K562 (cell line): ENCODE data around the gene ZSWIM4. TPM values are rescaled to one million over a fixed set of nuclear protein-coding genes. Genes with fewer than 3 reads are reported as not detected.

ENCODE experiments used
- ATAC-seq: fragments of 200-7000 bp; cut with Tn5 transposase; 3 replicates; pipeline ENCODE4 v1.9.1; 2020; ENCODE audit warnings: moderate library complexity
- BruUV-seq: library from RNA; stranded (reverse); fragments of 400-500 nt; replicated peaks from 2 replicates; lab custom pipeline; 2021; lab: Mats Ljungman, UMichigan
- CTCF ChIA-PET: fragments of 300-600 bp; formaldehyde crosslinking; extraction: SDS; loops from one replicate; lab custom pipeline; 2021; ENCODE audit warnings: low intra/inter-chr PET ratio; lab: Yijun Ruan, JAX
- POLR2A ChIA-PET: fragments of 300-600, 350-650 bp; sonication (Branson Sonifier 250); formaldehyde crosslinking; extraction: SDS; loops from one replicate; lab custom pipeline; 2021; ENCODE audit warnings: antibody characterized with exemption, inconsistent platforms; lab: Yijun Ruan, JAX
- DNase-seq, 4 experiments: peaks; one replicate each; pipeline versions ENCODE4 v3.0.0 to v3.0.0-alpha.2; 2011 to 2018; ENCODE audit warnings: low spot score in 3 of 4, mixed read lengths in 3 of 4; ENCODE audit errors: extremely low read depth in 1 of 4
- FAIRE-seq: peaks from 2 replicates; lab custom pipeline; 2011; peaks lifted over from hg19 to GRCh38; lab: Jason Lieb, UNC
- H2AFZ ChIP-seq: 2 replicates; pipeline ENCODE4 v1.6.0; 2011; ENCODE audit warnings: low read depth, low read length, control low read depth, inconsistent platforms
- H3K27ac ChIP-seq: fragments of 200-600 bp; 3 replicates; pipeline ENCODE4 v1.8.0; 2011; ENCODE audit warnings: low read depth, mild to moderate bottlenecking, control low read depth, inconsistent platforms, low read length, moderate library complexity, mixed read lengths; ENCODE audit errors: extremely low read depth
- H3K27me3 ChIP-seq, 2 experiments: fragments of 300-600 bp in 1 of 2; 2 replicates in 1 of 2; 3 replicates in 1 of 2; pipeline versions ENCODE4 v1.6.0 to v1.8.0; 2011; ENCODE audit warnings: inconsistent platforms in 2 of 2, low read length in 2 of 2, mild to moderate bottlenecking in 1 of 2, mixed read lengths in 1 of 2, moderate library complexity in 1 of 2; ENCODE audit not compliant: control insufficient read depth in 2 of 2, insufficient read depth in 2 of 2
- H3K36me3 ChIP-seq: fragments of 300-600 bp; 3 replicates; pipeline ENCODE4 v1.8.0; 2011; ENCODE audit warnings: mild to moderate bottlenecking, low read length, inconsistent platforms; ENCODE audit not compliant: control insufficient read depth, insufficient read depth
- H3K4me1 ChIP-seq, 2 experiments: fragments of 200-600 bp in 1 of 2; replicated peaks in 1 of 2; 2 replicates in 1 of 2; 3 replicates in 1 of 2; pipeline versions ENCODE4 v1.5.1 to v1.8.0; 2011; ENCODE audit warnings: inconsistent platforms in 2 of 2, low read length in 2 of 2, mild to moderate bottlenecking in 1 of 2, mixed read lengths in 1 of 2, moderate library complexity in 1 of 2; ENCODE audit not compliant: control insufficient read depth in 2 of 2, insufficient read depth in 2 of 2
- H3K4me2 ChIP-seq: 2 replicates; pipeline ENCODE4 v1.6.1; 2011; ENCODE audit warnings: low read length, control low read depth, inconsistent platforms, mixed read lengths; ENCODE audit not compliant: insufficient read depth
- H3K4me3 ChIP-seq: fragments of 200-600 bp; sonication (generic), shearing (Covaris generic); 2 replicates; pipeline ENCODE4 v1.5.1; 2016; ENCODE audit warnings: control low read depth, inconsistent platforms
- H3K79me2 ChIP-seq: fragments of 200-600 bp; 3 replicates; pipeline ENCODE4 v1.8.0; 2011; ENCODE audit warnings: low read length, inconsistent platforms; ENCODE audit not compliant: control insufficient read depth, insufficient read depth
- H3K9ac ChIP-seq, 2 experiments: 2 replicates each; pipeline versions ENCODE4 v1.6.0 to v1.6.1; 2011; ENCODE audit warnings: low read depth in 2 of 2, low read length in 2 of 2, control low read depth in 1 of 2, inconsistent platforms in 1 of 2, mild to moderate bottlenecking in 1 of 2, mixed read lengths in 1 of 2; ENCODE audit not compliant: insufficient read depth in 1 of 2
- H3K9me1 ChIP-seq: one replicate; pipeline ENCODE4 v1.6.0; 2011; ENCODE audit warnings: inconsistent platforms, mild to moderate bottlenecking, low read length, moderate library complexity; ENCODE audit not compliant: control insufficient read depth, insufficient read depth
- H3K9me3 ChIP-seq: replicated peaks from 2 replicates; pipeline ENCODE4 v1.5.1; 2011; ENCODE audit warnings: low read depth, low read length, inconsistent platforms; ENCODE audit not compliant: control insufficient read depth, insufficient read depth
- H4K20me1 ChIP-seq: replicated peaks from 2 replicates; pipeline ENCODE4 v1.6.1; 2011; ENCODE audit warnings: low read length, inconsistent platforms, mixed read lengths; ENCODE audit not compliant: control insufficient read depth, insufficient read depth
- CEBPG ChIP-seq, 3 experiments: fragments of 200-800 bp in 1 of 3; sonication (Bioruptor generic) in 1 of 3; sonication (generic) in 1 of 3; formaldehyde crosslinking in 1 of 3; IDR thresholded peaks in 2 of 3; conservative IDR thresholded peaks in 1 of 3; 2 replicates each; pipeline versions ENCODE4 v1.6.1 to v1.8.0; 2016 to 2022; ENCODE audit warnings: missing compliant biosample characterization in 2 of 3, missing genetic modification characterization in 2 of 3, mild to moderate bottlenecking in 1 of 3, missing genetic modification reagents in 1 of 3
- ETS2 ChIP-seq: IDR thresholded peaks from 2 replicates; pipeline ENCODE4 v1.6.1; 2016; ENCODE audit warnings: borderline replicate concordance, missing genetic modification characterization, mild to moderate bottlenecking, moderate library complexity, missing compliant biosample characterization; ENCODE audit not compliant: poor library complexity, severe bottlenecking
- ETV1 ChIP-seq: fragments of 450-650 bp; conservative IDR thresholded peaks from 2 replicates; pipeline ENCODE4 v1.6.1; 2016; ENCODE audit warnings: missing genetic modification characterization, control low read depth, low read depth, missing compliant biosample characterization
- HBP1 ChIP-seq: fragments of 450-650 bp; formaldehyde crosslinking; IDR thresholded peaks from 2 replicates; pipeline ENCODE4 v1.4.0; 2022; ENCODE audit warnings: missing genetic modification characterization
- MYBL2 ChIP-seq, 2 experiments: fragments of 450-650 bp in 1 of 2; sonication (generic) in 1 of 2; formaldehyde crosslinking in 1 of 2; IDR thresholded peaks; 2 replicates each; pipeline versions ENCODE4 v1.6.1 to v1.8.1; 2017 to 2022; ENCODE audit warnings: borderline replicate concordance in 1 of 2, inconsistent platforms in 1 of 2, low read depth in 1 of 2, mild to moderate bottlenecking in 1 of 2, missing genetic modification reagents in 1 of 2, moderate library complexity in 1 of 2
- PCBP2 ChIP-seq: fragments of 200-400 bp; formaldehyde crosslinking; IDR thresholded peaks from 2 replicates; pipeline ENCODE4 v1.6.1; 2018; ENCODE audit warnings: low read length, low read depth, mild to moderate bottlenecking, moderate library complexity; ENCODE audit not compliant: poor library complexity, severe bottlenecking
- TCF3 ChIP-seq: sonication (generic); formaldehyde crosslinking; IDR thresholded peaks from 2 replicates; pipeline ENCODE4 v1.4.0; 2020; ENCODE audit warnings: mild to moderate bottlenecking, missing genetic modification reagents
- WGBS: fragments of 100-300 bp; shearing (Covaris generic); methylation state at CpG from one replicate; pipeline ENCODE4 v1.1.6; 2016; ENCODE audit warnings: low coverage, mixed read lengths; ENCODE audit not compliant: insufficient coverage; ENCODE audit errors: missing lambda C conversion rate; 5-methylcytosine and 5-hydroxymethylcytosine counted together
- in situ Hi-C: fragments of 300-500 bp; cut with MboI; formaldehyde crosslinking; loops from 4 replicates; pipeline ENCODE4 v1.15.0; 2018; ENCODE audit warnings: inconsistent platforms, mixed read lengths
- intact Hi-C: fragments of 100-400 bp; cut with micrococcal nuclease; formaldehyde crosslinking; loops from 2 replicates; pipeline ENCODE4 v1.14.2; 2022
- polyA plus RNA-seq, 8 experiments: library from polyadenylated mRNA; depleted of rRNA in 4 of 8; stranded (reverse) in 5 of 8; unstranded in 3 of 8; fragments of >200 nt; fragmentation: Nextera tagmentation in 2 of 8; fragmentation: Illumina TruSeq in 1 of 8; extraction: Ambion mirVana in 2 of 8; extraction: Trizol in 1 of 8; gene quantifications; 2 replicates each; pipeline versions ENCODE4 v1.2.1 to v1.2.3, GENCODE V29; 2011 to 2014; ENCODE audit warnings: inconsistent platforms in 1 of 8, missing spikeins in 1 of 8
- total RNA-seq, 7 experiments: library from RNA; depleted of rRNA in 6 of 7; stranded (reverse); fragments of >200 nt in 6 of 7; fragmentation: Illumina TruSeq in 2 of 7; extraction: Trizol in 2 of 7; gene quantifications; 2 replicates each; pipeline versions ENCODE4 v1.2.1 to v1.2.3, GENCODE V29; 2011 to 2021; ENCODE audit warnings: low replicate concordance in 1 of 7
- TF ChIP-seq, protein P1 (sequence below): sonication (generic); formaldehyde crosslinking; IDR thresholded peaks from 2 replicates; pipeline ENCODE4 v1.8.0; 2023; ENCODE audit warnings: mild to moderate bottlenecking, missing genetic modification reagents
- TF ChIP-seq, protein P2 (sequence below): fragments of 450-650 bp; IDR thresholded peaks from 2 replicates; pipeline ENCODE4 v1.6.1; 2014; ENCODE audit warnings: low read depth, mild to moderate bottlenecking, moderate library complexity, borderline replicate concordance

The ZSWIM4 gene
- total and polyA plus RNA-seq, 9 of the 15 experiments (the other 6 are each of a cell fraction or from before 2014, with no cell fraction given): 0.25 to 3.7 (median 0.79) TPM; not detected in 2

DNA sequence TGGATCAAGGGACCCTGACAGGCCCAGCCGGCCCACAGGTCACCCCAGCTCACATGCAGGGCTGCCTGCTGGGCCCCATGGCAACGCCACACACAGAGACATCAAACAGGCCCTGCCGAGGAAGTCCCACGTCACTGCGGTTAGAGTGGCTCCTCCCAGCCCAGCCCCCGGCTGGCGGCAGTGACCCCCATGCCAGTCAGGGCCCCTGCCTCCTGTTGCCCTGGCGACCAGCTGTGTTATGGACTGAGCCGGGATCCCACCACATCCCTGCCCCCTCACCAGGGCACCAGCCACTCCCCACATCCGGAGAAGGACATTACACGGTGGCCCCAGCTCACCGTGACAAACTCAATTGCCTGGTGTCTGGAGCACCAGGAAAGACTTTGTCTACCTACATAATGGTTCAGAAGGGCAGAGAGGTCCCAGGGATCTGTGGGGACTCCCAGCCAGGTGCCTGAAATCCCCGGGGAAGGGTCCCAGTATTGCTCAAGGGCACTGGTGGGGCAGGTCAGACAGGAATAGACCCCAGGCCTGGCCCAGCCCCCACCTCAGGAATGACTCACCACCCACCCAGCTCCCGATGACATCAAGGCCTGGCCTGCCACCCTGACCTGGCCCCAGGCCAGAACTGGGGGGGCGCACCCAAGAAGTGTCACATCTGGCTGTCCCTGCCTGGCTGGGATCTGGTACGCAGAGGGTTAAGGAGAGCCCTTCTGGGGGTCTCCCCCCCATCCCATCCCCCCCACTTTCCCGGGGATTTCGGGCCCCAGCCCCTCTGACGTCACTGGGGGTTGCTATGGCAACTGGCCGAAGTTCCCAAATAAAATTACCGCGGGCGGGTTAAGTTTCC, 51.5 kb downstream of the ZSWIM4 start:
- FAIRE-seq (peak; percentile 79), ATAC-seq (peak; percentile 41), DNase-seq (peak; percentile 74 to 92 (median 84))
- peaks cover 12% of the 10 kb centered on the region for H3K79me2 ChIP-seq
- peak overlapping the region; percentile 88 for H2AFZ ChIP-seq
- peak overlapping the region; percentile 90 to 98 for H3K9ac ChIP-seq
- BruUV-seq: no TSS peak
- H3K27ac ChIP-seq: peak overlapping the region; percentile 98
- peak overlapping the region; percentile 49 for H3K4me3 ChIP-seq
- H4K20me1 ChIP-seq: no peaks in the 10 kb centered on the region
- no peaks in the 10 kb centered on the region for H3K27me3 ChIP-seq
- ChIA-PET POLR2A (interaction anchor here (0.5 to 2.4 kb wide), 12 partner anchors 7 to 389 kb away, joined by 3 to 9 read pairs (median 4); partner anchors contain the start of gene C19orf53), CTCF (no interaction called here)
- peak overlapping the region; percentile 79 for H3K4me2 ChIP-seq
- H3K9me1 ChIP-seq: no peaks in the 10 kb centered on the region
- H3K4me1 ChIP-seq: peaks cover 50 to 89% of the 10 kb centered on the region in 2 experiments
- WGBS: 1% methylated on average over 18 of the region's 23 CpGs
- H3K36me3 ChIP-seq: no peaks in the 10 kb centered on the region
- intact Hi-C loops (no loop called here), in situ Hi-C loops (loop anchor here (10.0 kb wide), 1 partner anchor 572 kb away; no protein-coding TSS in a partner anchor)
- no peaks in the 10 kb centered on the region for H3K9me3 ChIP-seq
- TF ChIP-seq, protein P1, sequence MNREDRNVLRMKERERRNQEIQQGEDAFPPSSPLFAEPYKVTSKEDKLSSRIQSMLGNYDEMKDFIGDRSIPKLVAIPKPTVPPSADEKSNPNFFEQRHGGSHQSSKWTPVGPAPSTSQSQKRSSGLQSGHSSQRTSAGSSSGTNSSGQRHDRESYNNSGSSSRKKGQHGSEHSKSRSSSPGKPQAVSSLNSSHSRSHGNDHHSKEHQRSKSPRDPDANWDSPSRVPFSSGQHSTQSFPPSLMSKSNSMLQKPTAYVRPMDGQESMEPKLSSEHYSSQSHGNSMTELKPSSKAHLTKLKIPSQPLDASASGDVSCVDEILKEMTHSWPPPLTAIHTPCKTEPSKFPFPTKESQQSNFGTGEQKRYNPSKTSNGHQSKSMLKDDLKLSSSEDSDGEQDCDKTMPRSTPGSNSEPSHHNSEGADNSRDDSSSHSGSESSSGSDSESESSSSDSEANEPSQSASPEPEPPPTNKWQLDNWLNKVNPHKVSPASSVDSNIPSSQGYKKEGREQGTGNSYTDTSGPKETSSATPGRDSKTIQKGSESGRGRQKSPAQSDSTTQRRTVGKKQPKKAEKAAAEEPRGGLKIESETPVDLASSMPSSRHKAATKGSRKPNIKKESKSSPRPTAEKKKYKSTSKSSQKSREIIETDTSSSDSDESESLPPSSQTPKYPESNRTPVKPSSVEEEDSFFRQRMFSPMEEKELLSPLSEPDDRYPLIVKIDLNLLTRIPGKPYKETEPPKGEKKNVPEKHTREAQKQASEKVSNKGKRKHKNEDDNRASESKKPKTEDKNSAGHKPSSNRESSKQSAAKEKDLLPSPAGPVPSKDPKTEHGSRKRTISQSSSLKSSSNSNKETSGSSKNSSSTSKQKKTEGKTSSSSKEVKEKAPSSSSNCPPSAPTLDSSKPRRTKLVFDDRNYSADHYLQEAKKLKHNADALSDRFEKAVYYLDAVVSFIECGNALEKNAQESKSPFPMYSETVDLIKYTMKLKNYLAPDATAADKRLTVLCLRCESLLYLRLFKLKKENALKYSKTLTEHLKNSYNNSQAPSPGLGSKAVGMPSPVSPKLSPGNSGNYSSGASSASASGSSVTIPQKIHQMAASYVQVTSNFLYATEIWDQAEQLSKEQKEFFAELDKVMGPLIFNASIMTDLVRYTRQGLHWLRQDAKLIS (CRISPR knock-in tag): peak; percentile 87
- TF ChIP-seq ETS2 (tag) (no peak), CEBPG (CRISPR knock-in tag; IDR thresholded peaks at IDR 0.05) (0 out of 2 replicates have a peak, but pooled peaks have one; percentile 0), CEBPG (tag; conservative IDR thresholded peaks at IDR 0.05 in 1 of 2, IDR thresholded peaks at IDR 0.05 in 1 of 2) (peak in 1 of 2 experiments; percentile 30; a peak in 3 of 4 replicates), HBP1 (0 out of 2 replicates have a peak, but pooled peaks have one; percentile 3), PCBP2 (no peak), ETV1 (peak; percentile 80; the same call in 1 of the 2 replicates), MYBL2 (IDR thresholded peaks at IDR 0.05; ENCODE audit: low read depth) (no peak), MYBL2 (CRISPR knock-in tag; IDR thresholded peaks at IDR 0.05; ENCODE audit: borderline replicate concordance) (no peak), TCF3 (CRISPR knock-in tag) (no peak)
- TF ChIP-seq, protein P2, sequence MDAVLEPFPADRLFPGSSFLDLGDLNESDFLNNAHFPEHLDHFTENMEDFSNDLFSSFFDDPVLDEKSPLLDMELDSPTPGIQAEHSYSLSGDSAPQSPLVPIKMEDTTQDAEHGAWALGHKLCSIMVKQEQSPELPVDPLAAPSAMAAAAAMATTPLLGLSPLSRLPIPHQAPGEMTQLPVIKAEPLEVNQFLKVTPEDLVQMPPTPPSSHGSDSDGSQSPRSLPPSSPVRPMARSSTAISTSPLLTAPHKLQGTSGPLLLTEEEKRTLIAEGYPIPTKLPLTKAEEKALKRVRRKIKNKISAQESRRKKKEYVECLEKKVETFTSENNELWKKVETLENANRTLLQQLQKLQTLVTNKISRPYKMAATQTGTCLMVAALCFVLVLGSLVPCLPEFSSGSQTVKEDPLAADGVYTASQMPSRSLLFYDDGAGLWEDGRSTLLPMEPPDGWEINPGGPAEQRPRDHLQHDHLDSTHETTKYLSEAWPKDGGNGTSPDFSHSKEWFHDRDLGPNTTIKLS: peak; percentile 76
